ENCODE results near the gene MTREX. TPM values are rescaled to one million over a fixed set of nuclear protein-coding genes. Genes with fewer than 3 reads are reported as not detected.

The MTREX gene
- total RNA-seq, 6 experiments from 2014 or later: 65.1 to 78.2 (median 70.1) TPM

DNA sequence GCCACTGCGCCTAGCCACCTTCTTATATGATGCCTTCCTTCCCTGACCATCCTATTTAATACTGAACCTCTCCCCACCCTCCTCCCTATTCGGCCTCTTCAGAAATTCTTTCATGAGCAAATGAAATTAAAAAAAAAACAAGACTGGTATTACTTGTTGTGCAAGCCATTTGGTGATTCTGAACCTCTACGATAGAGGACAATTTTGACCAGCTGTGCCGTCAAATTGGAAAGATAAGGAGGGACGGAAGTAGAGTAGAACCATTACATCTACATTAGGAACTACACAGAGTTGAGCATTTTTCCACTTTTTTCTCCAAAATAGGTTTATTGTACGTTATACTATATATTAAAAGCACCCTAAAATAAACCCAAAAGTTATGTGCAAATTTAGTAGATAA lies 3.2 kb upstream of the MTREX start:
- Mint-ChIP-seq H3K36me3 (ENCODE audit: low read depth) (peaks cover 30% of the 10 kb centered on the region), H3K27ac (peak overlapping the region; percentile 28; the same call in 1 of the 2 replicates), H3K4me1 (ENCODE audit: low read depth) (no peaks in the 10 kb centered on the region; the same call in none of the 2 replicates), H3K4me3 (peak overlapping the region; percentile 27; the same call in 1 of the 2 replicates), H3K27me3 (ENCODE audit: insufficient read depth) (no peaks in the 10 kb centered on the region; the same call in 1 of the 2 replicates), H3K9me3 (peaks cover 30% of the 10 kb centered on the region)
- TF ChIP-seq, protein P1, sequence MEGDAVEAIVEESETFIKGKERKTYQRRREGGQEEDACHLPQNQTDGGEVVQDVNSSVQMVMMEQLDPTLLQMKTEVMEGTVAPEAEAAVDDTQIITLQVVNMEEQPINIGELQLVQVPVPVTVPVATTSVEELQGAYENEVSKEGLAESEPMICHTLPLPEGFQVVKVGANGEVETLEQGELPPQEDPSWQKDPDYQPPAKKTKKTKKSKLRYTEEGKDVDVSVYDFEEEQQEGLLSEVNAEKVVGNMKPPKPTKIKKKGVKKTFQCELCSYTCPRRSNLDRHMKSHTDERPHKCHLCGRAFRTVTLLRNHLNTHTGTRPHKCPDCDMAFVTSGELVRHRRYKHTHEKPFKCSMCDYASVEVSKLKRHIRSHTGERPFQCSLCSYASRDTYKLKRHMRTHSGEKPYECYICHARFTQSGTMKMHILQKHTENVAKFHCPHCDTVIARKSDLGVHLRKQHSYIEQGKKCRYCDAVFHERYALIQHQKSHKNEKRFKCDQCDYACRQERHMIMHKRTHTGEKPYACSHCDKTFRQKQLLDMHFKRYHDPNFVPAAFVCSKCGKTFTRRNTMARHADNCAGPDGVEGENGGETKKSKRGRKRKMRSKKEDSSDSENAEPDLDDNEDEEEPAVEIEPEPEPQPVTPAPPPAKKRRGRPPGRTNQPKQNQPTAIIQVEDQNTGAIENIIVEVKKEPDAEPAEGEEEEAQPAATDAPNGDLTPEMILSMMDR (IDR thresholded peaks at IDR 0.05): no peak
- no peak for DNase-seq

DNA sequence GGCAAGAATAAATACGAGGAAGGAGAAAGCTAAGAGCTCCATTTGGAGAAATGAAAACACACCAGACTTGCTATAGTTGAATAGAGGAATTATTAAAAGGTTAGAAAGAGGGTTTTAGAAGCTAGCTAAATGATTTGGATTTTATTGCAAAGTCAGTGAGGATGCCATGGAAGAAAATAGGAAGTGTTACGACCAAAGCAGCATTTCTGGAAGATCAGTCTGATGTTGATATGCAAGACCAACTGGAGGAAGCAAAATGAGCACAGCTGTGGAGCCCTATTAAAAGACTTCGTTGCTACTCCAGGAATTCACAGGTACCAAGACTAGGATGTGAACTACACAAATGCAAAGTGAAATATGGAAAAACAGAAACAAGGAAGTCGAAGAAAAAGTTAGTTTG lies 2.4 kb upstream of the MTREX start:
- no peaks in the 10 kb centered on the region; the same call in 1 of the 2 replicates for H3K27me3 Mint-ChIP-seq (ENCODE audit: insufficient read depth)
- TF ChIP-seq, protein P1 (IDR thresholded peaks at IDR 0.05): no peak

DNA sequence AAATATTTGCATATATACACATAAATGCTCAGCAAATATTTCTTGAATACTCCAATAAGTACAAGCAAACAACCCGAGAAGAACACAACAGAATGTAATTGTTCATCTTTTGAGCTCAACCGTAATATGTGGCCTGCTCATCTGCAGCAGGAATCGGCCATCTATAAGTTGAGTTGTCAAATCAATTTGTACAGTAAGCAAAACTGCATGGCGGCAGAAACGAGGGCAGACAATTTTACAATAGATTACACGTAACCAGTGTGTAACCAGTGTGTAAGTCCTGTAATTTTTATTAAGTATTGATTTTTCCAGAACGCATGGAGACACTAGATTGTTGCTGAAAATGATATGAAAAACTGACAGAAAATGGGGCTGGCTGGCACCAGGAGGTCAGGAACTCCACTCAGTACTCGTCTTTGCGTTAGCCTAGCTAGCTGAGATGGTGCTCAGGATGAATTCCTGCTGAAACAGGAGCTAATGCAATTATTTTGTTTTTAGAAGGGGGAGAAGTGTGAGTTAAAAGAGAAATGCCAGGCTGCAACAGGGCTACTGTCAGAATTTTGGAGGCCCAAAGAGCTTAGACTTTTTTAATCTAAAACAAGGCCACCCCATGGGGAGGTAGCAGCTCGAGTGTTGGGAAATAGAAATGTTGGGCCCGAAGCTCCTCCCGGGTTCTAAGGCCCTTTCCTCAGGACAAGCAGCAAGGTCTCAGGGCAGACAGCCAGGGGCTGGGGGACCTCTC lies 977 bp upstream of the MTREX start:
- peak; percentile 12 for DNase-seq
- TF ChIP-seq, protein P1 (IDR thresholded peaks at IDR 0.05): no peak
- Mint-ChIP-seq H3K36me3 (ENCODE audit: low read depth) (peaks cover 20% of the 10 kb centered on the region), H3K27me3 (ENCODE audit: insufficient read depth) (no peaks in the 10 kb centered on the region; the same call in 1 of the 2 replicates), H3K4me3 (no peak overlapping the region), H3K4me1 (ENCODE audit: low read depth) (peaks cover 8% of the 10 kb centered on the region), H3K9me3 (peaks cover 17% of the 10 kb centered on the region), H3K27ac (no peak overlapping the region)

More for the DNA sequence above, 2.4 kb upstream of the MTREX start:
- Mint-ChIP-seq H3K27ac (no peak overlapping the region), H3K4me1 (ENCODE audit: low read depth) (no peaks in the 10 kb centered on the region; the same call in none of the 2 replicates), H3K36me3 (ENCODE audit: low read depth) (peaks cover 28% of the 10 kb centered on the region), H3K9me3 (peaks cover 27% of the 10 kb centered on the region), H3K4me3 (no peak overlapping the region)
- no peak for DNase-seq

DNA sequence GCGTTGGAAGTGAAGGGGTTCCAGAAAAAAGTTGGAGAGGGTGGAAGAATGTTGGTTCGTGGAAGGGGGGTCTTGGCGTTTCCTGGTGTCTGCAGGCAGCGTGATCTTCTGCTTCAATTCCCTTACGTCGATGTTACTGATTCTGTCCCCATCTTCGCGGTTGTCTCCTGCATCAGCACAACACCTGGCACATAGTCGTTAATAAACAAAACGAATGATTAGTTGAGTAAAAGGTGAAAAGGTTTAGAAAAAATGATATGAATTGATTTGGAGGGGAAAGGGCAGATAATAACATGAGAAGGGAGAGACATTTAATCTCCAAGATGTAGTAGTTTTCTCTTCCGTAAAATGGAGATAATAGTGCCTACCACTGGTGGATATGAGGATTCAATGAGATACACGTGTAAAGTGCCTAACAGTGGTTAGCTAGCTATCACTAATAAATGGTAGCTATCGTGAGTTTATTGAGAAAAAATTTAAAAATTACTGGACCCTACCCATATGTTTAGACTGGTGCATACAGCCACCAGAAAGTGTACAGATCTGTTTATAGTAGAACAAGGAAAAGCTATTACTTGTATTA lies 556 bp downstream of the MTREX start:
- H3K27me3 Mint-ChIP-seq (ENCODE audit: insufficient read depth): no peaks in the 10 kb centered on the region; the same call in 1 of the 2 replicates
- H3K36me3 Mint-ChIP-seq (ENCODE audit: low read depth): peaks cover 11% of the 10 kb centered on the region; the same call in 1 of the 2 replicates
- H3K27ac Mint-ChIP-seq: no peak overlapping the region
- peak; percentile 22 for DNase-seq
- no peak overlapping the region for H3K4me3 Mint-ChIP-seq
- peaks cover 3% of the 10 kb centered on the region; the same call in 1 of the 2 replicates for H3K9me3 Mint-ChIP-seq
- TF ChIP-seq, protein P1 (IDR thresholded peaks at IDR 0.05): peak; percentile 33; the same call in 1 of the 2 replicates
- H3K4me1 Mint-ChIP-seq (ENCODE audit: low read depth): peaks cover 11% of the 10 kb centered on the region

DNA sequence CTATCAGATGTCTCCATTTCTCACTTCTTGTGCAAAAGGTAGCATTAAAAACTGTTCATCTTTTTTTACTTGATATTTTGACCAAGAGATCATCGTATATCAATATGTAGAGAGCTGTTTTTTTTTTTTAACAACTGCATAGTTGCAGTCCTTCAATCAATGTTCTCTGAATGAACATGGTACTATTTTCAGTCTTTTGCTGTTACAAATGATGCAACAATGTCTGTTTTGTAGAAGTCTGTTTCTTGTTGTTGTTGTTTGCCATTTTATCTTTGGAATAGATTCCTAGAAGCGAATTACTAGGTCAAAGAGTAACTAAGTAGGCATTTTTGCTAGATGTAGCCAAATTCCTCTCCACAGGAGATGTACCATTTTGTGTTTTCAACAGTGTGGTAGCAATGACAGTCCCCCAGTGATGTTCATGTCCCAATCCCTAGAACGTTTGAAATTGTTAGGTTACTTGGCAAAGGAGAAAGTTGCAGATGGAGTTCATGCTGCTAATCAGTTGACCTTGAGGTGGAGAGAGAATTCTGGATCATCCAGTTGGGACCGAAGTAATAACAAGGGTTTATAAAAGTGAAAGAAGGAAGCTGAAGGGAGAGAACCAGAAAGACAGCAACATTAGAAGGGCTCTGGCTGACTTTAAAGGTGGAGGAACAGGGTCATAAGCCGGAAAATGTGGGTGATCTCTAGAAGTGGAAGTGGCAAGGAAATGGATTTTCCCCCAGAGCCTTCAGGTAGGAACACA lies 6.3 kb downstream of the MTREX start:
- Mint-ChIP-seq H3K9me3 (peaks cover 19% of the 10 kb centered on the region), H3K4me3 (no peak overlapping the region), H3K4me1 (ENCODE audit: low read depth) (peaks cover 32% of the 10 kb centered on the region), H3K36me3 (ENCODE audit: low read depth) (peaks cover 50% of the 10 kb centered on the region), H3K27ac (peak overlapping the region; percentile 32; the same call in 1 of the 2 replicates), H3K27me3 (ENCODE audit: insufficient read depth) (no peaks in the 10 kb centered on the region)
- TF ChIP-seq, protein P1 (IDR thresholded peaks at IDR 0.05): no peak
- no peak for DNase-seq

Measured in HFFc6 (cell line).